Psoas muscle (tissue), 8 donors: ENCODE results near the gene CHRM4. TPM values are rescaled to one million over a fixed set of nuclear protein-coding genes. Genes with fewer than 3 reads are reported as not detected.

Experiments
- ATAC-seq, 4 donors: fragments of 200-7000 bp; cut with Tn5 transposase; one replicate each; pipeline ENCODE4 v1.9.1; 2020; ENCODE audit warnings: moderate library complexity in 3 of 4, mild to moderate bottlenecking in 2 of 4
- DNase-seq, 2 donors: peaks; one replicate each; pipeline ENCODE4 v3.0.0-alpha.2; 2020
- H3K27ac ChIP-seq: fragments of 200-600 bp; one replicate; pipeline ENCODE4 v1.8.0; 2022
- H3K27me3 ChIP-seq, 3 donors: fragments of 200-600 bp in 1 of 3; one replicate each; pipeline versions ENCODE4 v1.6.1 to v1.8.0; 2013 to 2022; ENCODE audit warnings: low read length in 2 of 3, mild to moderate bottlenecking in 2 of 3, moderate library complexity in 1 of 3; ENCODE audit not compliant: insufficient read depth in 3 of 3
- H3K36me3 ChIP-seq, 2 donors: fragments of 200-600 bp in 1 of 2; one replicate each; pipeline versions ENCODE4 v1.6.1 to v1.8.0; 2013 to 2022; ENCODE audit warnings: low read depth in 1 of 2, mild to moderate bottlenecking in 1 of 2, moderate library complexity in 1 of 2; ENCODE audit not compliant: insufficient read depth in 1 of 2
- H3K4me1 ChIP-seq: fragments of 200-600 bp; one replicate; pipeline ENCODE4 v1.8.0; 2022
- H3K4me3 ChIP-seq: fragments of 200-600 bp; one replicate; pipeline ENCODE4 v1.8.0; 2022; ENCODE audit warnings: mild to moderate bottlenecking
- H3K9me3 ChIP-seq: fragments of 200-600 bp; one replicate; pipeline ENCODE4 v1.8.0; 2022
- WGBS, 3 donors: extraction: QIAGEN DNeasy Blood & Tissue Kit; methylation state at CpG; one replicate each; pipeline versions ENCODE4 v1.1.6 to v1.1.7; 2013; 5-methylcytosine and 5-hydroxymethylcytosine counted together
- intact Hi-C, 2 donors: fragments of 100-400 bp; cut with DNase I; formaldehyde crosslinking; loops; one replicate each; pipeline versions ENCODE4 v1.11.0 to v1.14.2; 2022
- polyA plus RNA-seq, 3 donors: library from polyadenylated mRNA; stranded (reverse); fragments of 200-250 nt; gene quantifications; one replicate each; pipeline ENCODE4 v1.2.3, GENCODE V29; 2013
- total RNA-seq, 4 donors: library from RNA; stranded (reverse); fragmentation: NEBNext Ultra II Directional in 2 of 4; extraction: Animal tissue kit (Norgen Biotek cat#: 25700) in 2 of 4; gene quantifications; one replicate each; pipeline versions ENCODE4 v1.2.1 to v1.2.4, GENCODE V29; 2021 to 2023
- TF ChIP-seq, protein P1 (sequence below): fragments of 200-600 bp; IDR thresholded peaks from one replicate; pipeline ENCODE4 v1.8.0; 2022; ENCODE audit warnings: antibody characterized with exemption
- donor health status: healthy with polysubstance abuse.
- donor health status: DM: no; HTN: no; CAD: no; lungs with moderate emphysema.
- donor health status: Bipolar disorder and iron deficiency.
- donor health status: healthy.
- donor health status: DM: yes; HTN: yes; CAD: no.
- donor health status: DM: no; HTN: no; CAD: no.
- donor health status: DM: no; HTN: no; CAD: no.
- donor health status: DM: yes; HTN: yes; CAD: no.

CHRM4 gene
- total and polyA plus RNA-seq, 7 donors: not detected

DNA sequence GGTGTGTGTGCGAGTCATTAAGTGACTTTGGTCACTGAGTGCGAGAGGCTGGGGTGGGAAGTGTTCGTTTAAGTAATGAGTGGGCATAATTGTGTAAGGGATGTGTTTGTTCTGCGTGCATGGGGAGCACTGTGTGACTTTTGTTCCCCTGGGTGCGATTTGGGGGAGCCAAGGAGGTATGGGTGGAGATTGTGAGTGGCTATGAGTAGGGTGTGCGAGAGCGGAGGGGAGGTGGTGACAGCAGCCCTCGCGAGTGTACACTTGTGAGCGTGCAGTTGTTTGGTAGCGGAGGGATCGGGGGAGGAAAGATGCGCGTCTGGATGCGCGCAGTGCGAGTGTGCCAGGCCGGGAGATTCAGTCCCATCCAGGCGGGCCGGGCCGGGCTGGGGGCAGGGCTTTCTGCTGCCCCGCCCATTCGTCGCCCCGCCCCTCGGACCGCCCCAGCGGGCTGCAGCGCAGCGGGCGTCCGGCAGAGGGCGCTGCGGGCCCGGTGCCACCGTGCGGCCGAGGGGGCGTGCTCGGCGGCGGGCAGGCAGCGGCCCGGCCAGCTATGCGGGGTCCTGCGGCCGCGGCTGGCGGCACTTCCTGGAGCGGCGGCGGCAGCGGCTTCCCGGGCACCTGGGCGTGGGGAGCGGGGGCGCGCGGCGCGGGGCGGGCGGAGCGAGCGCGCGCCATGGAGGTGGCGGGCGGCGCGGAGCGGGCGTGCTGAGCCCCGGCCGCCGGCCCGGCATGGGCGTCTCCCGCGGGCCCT, 44.5 kb downstream of the CHRM4 start, which contains the start of gene DGKZ:
DGKZ (plus strand) TSS at position 578 of the 751 bp plus-strand sequence. CDS start 197 bp downstream, outside the sequence.
- 10 to 21% (median 14%) methylated on average over 21 to 80 of the region's 80 CpGs for WGBS, 3 donors
- intact Hi-C loops: no loop called here
- Histone ChIP-seq H3K9me3 (no peaks in the 10 kb centered on the region), H3K27me3 (no peaks in the 10 kb centered on the region), H3K4me1 (peaks cover 23% of the 10 kb centered on the region), H3K36me3 (no peaks in the 10 kb centered on the region), H3K4me3 (peak within 1 kb of the TSS; percentile 74), H3K27ac (peak within 1 kb of the TSS; percentile 74)
- TF ChIP-seq, protein P1, sequence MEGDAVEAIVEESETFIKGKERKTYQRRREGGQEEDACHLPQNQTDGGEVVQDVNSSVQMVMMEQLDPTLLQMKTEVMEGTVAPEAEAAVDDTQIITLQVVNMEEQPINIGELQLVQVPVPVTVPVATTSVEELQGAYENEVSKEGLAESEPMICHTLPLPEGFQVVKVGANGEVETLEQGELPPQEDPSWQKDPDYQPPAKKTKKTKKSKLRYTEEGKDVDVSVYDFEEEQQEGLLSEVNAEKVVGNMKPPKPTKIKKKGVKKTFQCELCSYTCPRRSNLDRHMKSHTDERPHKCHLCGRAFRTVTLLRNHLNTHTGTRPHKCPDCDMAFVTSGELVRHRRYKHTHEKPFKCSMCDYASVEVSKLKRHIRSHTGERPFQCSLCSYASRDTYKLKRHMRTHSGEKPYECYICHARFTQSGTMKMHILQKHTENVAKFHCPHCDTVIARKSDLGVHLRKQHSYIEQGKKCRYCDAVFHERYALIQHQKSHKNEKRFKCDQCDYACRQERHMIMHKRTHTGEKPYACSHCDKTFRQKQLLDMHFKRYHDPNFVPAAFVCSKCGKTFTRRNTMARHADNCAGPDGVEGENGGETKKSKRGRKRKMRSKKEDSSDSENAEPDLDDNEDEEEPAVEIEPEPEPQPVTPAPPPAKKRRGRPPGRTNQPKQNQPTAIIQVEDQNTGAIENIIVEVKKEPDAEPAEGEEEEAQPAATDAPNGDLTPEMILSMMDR: peak; percentile 98
- peak; percentile 83 to 91 (median 89) for ATAC-seq
- DNase-seq: peak; percentile 87 to 94

DNA sequence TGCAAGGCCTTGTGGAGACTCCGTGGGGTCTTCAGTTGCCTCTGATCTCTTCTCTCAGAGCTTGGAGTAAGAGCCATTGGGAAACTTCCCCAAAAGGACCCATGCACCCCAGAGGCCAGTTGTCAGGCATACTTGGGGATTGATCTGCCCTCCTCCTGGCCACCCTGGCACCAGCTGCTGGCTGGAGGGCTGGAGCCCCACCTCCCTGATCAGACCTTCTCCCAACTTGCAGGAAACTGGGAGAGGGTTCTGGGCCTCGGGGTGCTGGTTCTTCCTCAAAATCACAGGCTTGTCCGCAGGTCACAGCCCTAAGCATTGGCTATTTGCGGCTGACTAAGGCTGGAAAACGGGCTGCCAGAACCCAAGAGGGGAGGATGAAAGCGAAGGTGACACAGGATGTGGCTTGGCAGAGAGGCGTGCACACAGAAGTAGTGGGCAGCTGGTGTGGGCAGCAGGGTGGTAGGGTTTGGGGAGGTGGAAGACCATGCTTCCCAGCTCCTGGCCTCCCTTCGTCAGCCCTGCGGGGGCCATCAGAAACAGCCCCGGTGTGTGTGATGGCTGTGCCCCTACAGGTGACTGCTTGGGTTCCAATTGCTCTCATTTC, 45.6 kb downstream of the CHRM4 start:
- H3K27ac ChIP-seq: peak overlapping the region; percentile 46
- intact Hi-C loops: no loop called here
- ATAC-seq: no peak
- TF ChIP-seq, protein P1: no peak
- H3K4me1 ChIP-seq: peaks cover 14% of the 10 kb centered on the region
- peak overlapping the region; percentile 59 for H3K4me3 ChIP-seq
- no peaks in the 10 kb centered on the region for H3K9me3 ChIP-seq
- H3K27me3 ChIP-seq: no peaks in the 10 kb centered on the region
- WGBS, 3 donors: 74 to 77% (median 75%) methylated on average over 10 of the region's 10 CpGs
- DNase-seq: no peak
- no peaks in the 10 kb centered on the region for H3K36me3 ChIP-seq

DNA sequence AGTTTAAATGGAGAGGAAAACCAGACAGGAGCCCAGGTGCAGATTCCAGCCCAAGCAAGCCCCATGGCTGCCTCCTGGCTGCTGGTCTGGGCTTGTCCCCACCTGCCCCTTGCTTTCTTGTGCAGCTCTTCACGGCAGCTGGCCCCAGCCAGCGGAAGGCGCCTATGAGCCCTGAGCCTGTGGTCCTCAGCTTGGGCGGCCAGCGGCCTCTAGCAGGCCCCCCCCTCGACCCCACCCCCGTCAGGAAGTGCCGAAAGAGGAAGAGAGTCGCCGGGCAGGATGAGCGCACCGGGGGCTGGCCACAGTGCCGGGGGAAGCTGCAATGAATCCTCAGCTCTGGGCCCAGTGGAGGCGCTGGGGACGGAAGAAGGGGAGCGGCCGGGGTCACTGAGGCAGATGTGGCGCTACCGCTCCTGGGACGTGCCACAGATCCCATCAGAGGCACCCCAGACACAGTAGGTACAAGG, 46.4 kb downstream of the CHRM4 start:
- no peaks in the 10 kb centered on the region for H3K36me3 ChIP-seq
- no peaks in the 10 kb centered on the region for H3K27me3 ChIP-seq
- H3K9me3 ChIP-seq: no peaks in the 10 kb centered on the region
- peak in 1 of 2 donors; percentile 73 for DNase-seq
- TF ChIP-seq, protein P1: no peak
- peaks cover 14% of the 10 kb centered on the region for H3K4me1 ChIP-seq
- H3K27ac ChIP-seq: peak overlapping the region; percentile 54
- no peak for ATAC-seq
- 54 to 61% (median 56%) methylated on average over 20 of the region's 20 CpGs for WGBS, 3 donors
- intact Hi-C loops: no loop called here
- H3K4me3 ChIP-seq: peak overlapping the region; percentile 59

DNA sequence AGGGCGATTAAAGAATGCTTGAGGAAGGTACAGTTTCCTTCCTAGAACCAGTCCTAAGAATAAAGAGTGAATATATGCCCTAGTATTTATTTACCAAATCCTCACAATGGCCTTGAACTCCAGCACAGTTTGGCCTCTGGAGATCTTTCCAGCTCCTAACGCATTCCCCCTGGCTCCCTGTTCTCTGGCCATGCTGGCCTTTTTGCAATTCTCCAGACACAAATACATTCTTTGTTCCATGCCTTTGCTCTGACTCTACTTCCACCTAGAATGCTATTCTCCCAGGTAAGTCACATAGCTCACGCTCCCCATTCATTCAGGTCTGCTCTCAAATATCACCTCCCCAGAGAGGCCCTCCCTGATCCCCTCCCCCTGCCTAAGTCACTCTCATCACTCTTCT, 48.1 kb downstream of the CHRM4 start:
- WGBS, 3 donors: 79 to 83% (median 80%) methylated on average over 3 of the region's 3 CpGs
- peaks cover 16% of the 10 kb centered on the region for H3K4me1 ChIP-seq
- TF ChIP-seq, protein P1: no peak
- H3K36me3 ChIP-seq: no peaks in the 10 kb centered on the region
- intact Hi-C loops: no loop called here
- ATAC-seq (no peak), DNase-seq (no peak)
- no peak overlapping the region for H3K27ac ChIP-seq
- no peaks in the 10 kb centered on the region for H3K27me3 ChIP-seq
- no peak overlapping the region for H3K4me3 ChIP-seq
- no peaks in the 10 kb centered on the region for H3K9me3 ChIP-seq
